Measurements from ENCODE around the gene NSL1.

GRCh38 chr1:212727386-212728181 is 64.0 kb downstream of the NSL1 start:
- no peak for TF ChIP-seq POLR2A (IDR thresholded peaks at IDR 0.05)
- no peak for TF ChIP-seq CTCF (IDR thresholded peaks at IDR 0.05)

All from testis (tissue), 2 donors.